ENCODE data around the gene XPNPEP3. TPM values are rescaled to one million over a fixed set of nuclear protein-coding genes. Genes with fewer than 3 reads are reported as not detected.

Gene XPNPEP3
- total RNA-seq, 4 donors from 2014 or later, result 7.6 to 15.8 (median 10.2) TPM

GRCh38 chr22:40877488-40877887, 20.5 kb downstream of the XPNPEP3 start:
- TF ChIP-seq POLR2AphosphoS5 (IDR thresholded peaks at IDR 0.05) (no peak), EP300 (IDR thresholded peaks at IDR 0.05) (no peak), POLR2A (IDR thresholded peaks at IDR 0.05; ENCODE audit: low read depth) (no peak)
- TF ChIP-seq, protein P1, sequence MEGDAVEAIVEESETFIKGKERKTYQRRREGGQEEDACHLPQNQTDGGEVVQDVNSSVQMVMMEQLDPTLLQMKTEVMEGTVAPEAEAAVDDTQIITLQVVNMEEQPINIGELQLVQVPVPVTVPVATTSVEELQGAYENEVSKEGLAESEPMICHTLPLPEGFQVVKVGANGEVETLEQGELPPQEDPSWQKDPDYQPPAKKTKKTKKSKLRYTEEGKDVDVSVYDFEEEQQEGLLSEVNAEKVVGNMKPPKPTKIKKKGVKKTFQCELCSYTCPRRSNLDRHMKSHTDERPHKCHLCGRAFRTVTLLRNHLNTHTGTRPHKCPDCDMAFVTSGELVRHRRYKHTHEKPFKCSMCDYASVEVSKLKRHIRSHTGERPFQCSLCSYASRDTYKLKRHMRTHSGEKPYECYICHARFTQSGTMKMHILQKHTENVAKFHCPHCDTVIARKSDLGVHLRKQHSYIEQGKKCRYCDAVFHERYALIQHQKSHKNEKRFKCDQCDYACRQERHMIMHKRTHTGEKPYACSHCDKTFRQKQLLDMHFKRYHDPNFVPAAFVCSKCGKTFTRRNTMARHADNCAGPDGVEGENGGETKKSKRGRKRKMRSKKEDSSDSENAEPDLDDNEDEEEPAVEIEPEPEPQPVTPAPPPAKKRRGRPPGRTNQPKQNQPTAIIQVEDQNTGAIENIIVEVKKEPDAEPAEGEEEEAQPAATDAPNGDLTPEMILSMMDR (IDR thresholded peaks at IDR 0.05), result no peak
- H3K27ac ChIP-seq (replicated peaks in 1 of 4), result no peak overlapping the region
- H3K4me3 ChIP-seq, result no peak overlapping the region
- H3K27me3 ChIP-seq, result no peaks in the 10 kb centered on the region
- H3K4me1 ChIP-seq, result no peaks in the 10 kb centered on the region
- H3K36me3 ChIP-seq, result peaks cover 9 to 52% (median 21%) of the 10 kb centered on the region in 4 donors
- intact Hi-C loops (cut with DNase I), result no loop called here
- no peaks in the 10 kb centered on the region for H3K9me3 ChIP-seq
- no peak for DNase-seq (ENCODE audit: extremely low spot score)
- 63% methylated on average over 3 of the region's 3 CpGs for WGBS

- intact Hi-C loops (cut with DNase I), result no loop called here
- no peak overlapping the region for H3K27ac ChIP-seq (replicated peaks in 1 of 4)
- no peaks in the 10 kb centered on the region for H3K27me3 ChIP-seq
- peaks cover 19 to 55% (median 26%) of the 10 kb centered on the region in 4 donors for H3K36me3 ChIP-seq
- H3K4me3 ChIP-seq, result no peak overlapping the region
- TF ChIP-seq POLR2AphosphoS5 (IDR thresholded peaks at IDR 0.05), result no peak
- no peak for TF ChIP-seq POLR2A (IDR thresholded peaks at IDR 0.05; ENCODE audit: low read depth)
- TF ChIP-seq, protein P1 (IDR thresholded peaks at IDR 0.05), result no peak
- no peak for TF ChIP-seq EP300 (IDR thresholded peaks at IDR 0.05)
- DNase-seq (ENCODE audit: extremely low spot score), result no peak
- no peaks in the 10 kb centered on the region for H3K9me3 ChIP-seq
- H3K4me1 ChIP-seq, result no peaks in the 10 kb centered on the region
- 86% methylated on average over 2 of the region's 2 CpGs for WGBS
Observed at GRCh38 chr22:40878922-40879321, 22.0 kb downstream of the XPNPEP3 start.

- Histone ChIP-seq H3K9me3 (no peaks in the 10 kb centered on the region), H3K27me3 (no peaks in the 10 kb centered on the region), H3K4me3 (no peak overlapping the region), H3K36me3 (peaks cover 29 to 90% (median 73%) of the 10 kb centered on the region in 4 donors), H3K27ac (replicated peaks in 1 of 4) (no peak overlapping the region), H3K4me1 (no peaks in the 10 kb centered on the region)
- TF ChIP-seq POLR2A (IDR thresholded peaks at IDR 0.05; ENCODE audit: low read depth), result no peak
- TF ChIP-seq, protein P1 (IDR thresholded peaks at IDR 0.05), result no peak
- no peak for TF ChIP-seq EP300 (IDR thresholded peaks at IDR 0.05)
- TF ChIP-seq POLR2AphosphoS5 (IDR thresholded peaks at IDR 0.05), result no peak
- intact Hi-C loops (cut with DNase I), result no loop called here
- DNase-seq (ENCODE audit: extremely low spot score), result no peak
Observed at GRCh38 chr22:40889116-40889515, 32.2 kb downstream of the XPNPEP3 start.

DNA sequence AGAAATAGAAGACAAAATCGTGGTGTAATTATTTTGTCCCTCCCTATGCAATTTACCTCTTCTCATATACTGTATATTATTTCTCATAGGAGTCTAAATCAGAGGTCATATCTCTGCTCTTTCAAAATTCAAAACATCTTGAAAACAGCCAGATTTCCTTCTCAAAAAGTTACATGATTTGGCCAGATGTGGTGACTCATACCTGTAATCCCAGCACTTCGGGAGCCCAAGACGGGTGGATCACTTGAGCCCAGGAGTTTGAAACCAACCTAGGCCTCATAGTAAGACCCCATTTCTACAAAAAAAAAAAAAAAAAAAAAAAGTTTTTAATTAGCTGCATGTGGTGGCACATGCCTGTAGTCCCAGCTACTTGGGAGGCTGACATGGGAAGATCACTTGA, 33.9 kb downstream of the XPNPEP3 start:
- TF ChIP-seq POLR2A (IDR thresholded peaks at IDR 0.05; ENCODE audit: low read depth) (no peak), POLR2AphosphoS5 (IDR thresholded peaks at IDR 0.05) (no peak), EP300 (IDR thresholded peaks at IDR 0.05) (no peak)
- TF ChIP-seq, protein P1 (IDR thresholded peaks at IDR 0.05), result no peak
- H3K4me3 ChIP-seq, result no peak overlapping the region
- H3K4me1 ChIP-seq, result no peaks in the 10 kb centered on the region
- peaks cover 29 to 86% (median 63%) of the 10 kb centered on the region in 4 donors for H3K36me3 ChIP-seq
- intact Hi-C loops (cut with DNase I), result loop anchor here (10.0 kb wide), 1 partner anchor 206 kb away; no protein-coding TSS in a partner anchor
- no peaks in the 10 kb centered on the region for H3K9me3 ChIP-seq
- no peak overlapping the region for H3K27ac ChIP-seq (replicated peaks in 1 of 4)
- no peak for DNase-seq (ENCODE audit: extremely low spot score)
- 83% methylated on average over 3 of the region's 3 CpGs for WGBS
- H3K27me3 ChIP-seq, result no peaks in the 10 kb centered on the region

- 96% methylated on average over 4 of the region's 4 CpGs for WGBS
- H3K27ac ChIP-seq (replicated peaks in 1 of 4), result no peak overlapping the region
- H3K36me3 ChIP-seq, result peaks cover 0 to 58% (median 30%) of the 10 kb centered on the region in 4 donors
- no peak overlapping the region for H3K4me3 ChIP-seq
- H3K27me3 ChIP-seq, result no peaks in the 10 kb centered on the region
- no peaks in the 10 kb centered on the region for H3K9me3 ChIP-seq
- intact Hi-C loops (cut with DNase I), result loop anchor here (10.0 kb wide), 1 partner anchor 210 kb away; no protein-coding TSS in a partner anchor
- H3K4me1 ChIP-seq, result no peaks in the 10 kb centered on the region
- no peak for DNase-seq (ENCODE audit: extremely low spot score)
- no peak for TF ChIP-seq POLR2A (IDR thresholded peaks at IDR 0.05; ENCODE audit: low read depth)
- no peak for TF ChIP-seq EP300 (IDR thresholded peaks at IDR 0.05)
- TF ChIP-seq, protein P1 (IDR thresholded peaks at IDR 0.05), result no peak
- no peak for TF ChIP-seq POLR2AphosphoS5 (IDR thresholded peaks at IDR 0.05)
Observed at GRCh38 chr22:40894417-40894816, 37.5 kb downstream of the XPNPEP3 start.

Data from esophagus muscularis mucosa (tissue), 4 donors.